Stimulated activated CD4-positive, alpha-beta T cell treated with anti-CD3 and anti-CD28 coated beads, Interleukin-1b, Interleukin-23, amount 100 ng/mL, for 48 hours (primary cell): Measurements from ENCODE around the gene DNER.
"Not testable (repeated sequence)": the region's sequence is repeated elsewhere in the genome, so short reads cannot be mapped to it uniquely, and the experiment has no call there.

Source experiments
- DNase-seq: peaks from one replicate; pipeline ENCODE4 v3.0.0-alpha.2; 2020

Gene DNER

GRCh38 chr2:229714080-229714735 is at the start of gene DNER:
Gene DNER (minus strand): TSS chr2:229714555. CDS start chr2:229714423, 132 bp downstream.
- peak; percentile 47 for DNase-seq

- DNase-seq, result no peak
Observed at GRCh38 chr2:229761663-229762062, 47.3 kb upstream of the DNER start.

- DNase-seq, result not testable (repeated sequence)
Observed at GRCh38 chr2:229757462-229757861, 43.1 kb upstream of the DNER start.

GRCh38 chr2:229752970-229753729 is 38.8 kb upstream of the DNER start:
- DNase-seq, result no peak

- no peak for DNase-seq
Observed at GRCh38 chr2:229749779-229750178, 35.4 kb upstream of the DNER start.

- no peak for DNase-seq
Observed at GRCh38 chr2:229748950-229749349, 34.6 kb upstream of the DNER start.

GRCh38 chr2:229742691-229743090 is 28.3 kb upstream of the DNER start:
- DNase-seq, result not testable (repeated sequence)

GRCh38 chr2:229740279-229740678 is 25.9 kb upstream of the DNER start:
- DNase-seq, result no peak

GRCh38 chr2:229738024-229738625 is 23.8 kb upstream of the DNER start:
- no peak for DNase-seq

GRCh38 chr2:229734410-229734809 is 20.1 kb upstream of the DNER start:
- DNase-seq, result no peak

- DNase-seq, result no peak
Observed at GRCh38 chr2:229733611-229734245, 19.4 kb upstream of the DNER start.

GRCh38 chr2:229732897-229733296 is 18.5 kb upstream of the DNER start:
- DNase-seq, result no peak

- DNase-seq, result no peak
Observed at GRCh38 chr2:229731916-229732315, 17.6 kb upstream of the DNER start.

- no peak for DNase-seq
Observed at GRCh38 chr2:229731363-229731762, 17.0 kb upstream of the DNER start.

GRCh38 chr2:229728370-229728769 is 14.0 kb upstream of the DNER start:
- DNase-seq, result no peak

- DNase-seq, result no peak
Observed at GRCh38 chr2:229726643-229727042, 12.3 kb upstream of the DNER start.

GRCh38 chr2:229725716-229726574 is 11.6 kb upstream of the DNER start:
- no peak for DNase-seq

GRCh38 chr2:229723192-229723591 is 8.8 kb upstream of the DNER start:
- not testable (repeated sequence) for DNase-seq

GRCh38 chr2:229719926-229720647 is 5.7 kb upstream of the DNER start:
- no peak for DNase-seq

GRCh38 chr2:229718057-229718456 is 3.7 kb upstream of the DNER start:
- no peak for DNase-seq

GRCh38 chr2:229715895-229716507 is 1.6 kb upstream of the DNER start:
- peak; percentile 10 for DNase-seq
